Natural killer cell (primary cell): ENCODE results near the gene CD200R1L. TPM values are rescaled to one million over a fixed set of nuclear protein-coding genes. Genes with fewer than 3 reads are reported as not detected.

Experiments used
- ATAC-seq, 3 donors: fragments of 150-1000 bp in 2 of 3; fragments of 200-7000 bp in 1 of 3; cut with Tn5 transposase; 1 replicate in 1 of 3; 2 replicates in 2 of 3; pipeline ENCODE4 v1.10.0; 2021; ENCODE audit warnings: mild to moderate bottlenecking in 2 of 3, moderate library complexity in 2 of 3
- DNase-seq, 2 donors: peaks; one replicate each; pipeline versions ENCODE4 v3.0.0 to v3.0.0-alpha.2; 2013 to 2021; ENCODE audit warnings: mixed read lengths in 1 of 2
- H3K27ac ChIP-seq: one replicate; pipeline ENCODE4 v1.5.1; 2013; ENCODE audit warnings: mild to moderate bottlenecking, low read length
- H3K27me3 ChIP-seq: one replicate; pipeline ENCODE4 v1.6.1; 2013; ENCODE audit warnings: low read length; ENCODE audit not compliant: control insufficient read depth, insufficient read depth
- H3K36me3 ChIP-seq: one replicate; pipeline ENCODE4 v1.6.1; 2013; ENCODE audit warnings: low read length; ENCODE audit not compliant: control insufficient read depth, insufficient read depth
- H3K4me1 ChIP-seq: one replicate; pipeline ENCODE4 v1.6.1; 2013; ENCODE audit warnings: low read length; ENCODE audit not compliant: control insufficient read depth, insufficient read depth
- H3K4me3 ChIP-seq: one replicate; pipeline ENCODE4 v1.5.1; 2013; ENCODE audit warnings: low read length
- H3K9me3 ChIP-seq: one replicate; pipeline ENCODE4 v1.6.1; 2013; ENCODE audit warnings: low read length; ENCODE audit not compliant: control insufficient read depth, insufficient read depth
- H3K27ac Mint-ChIP-seq, 2 donors: one replicate each; pipeline ENCODE4 v1.8.0; 2022; ENCODE audit warnings: mild to moderate bottlenecking in 2 of 2, mixed read lengths in 2 of 2, moderate library complexity in 1 of 2
- H3K27me3 Mint-ChIP-seq, 2 donors: one replicate each; pipeline ENCODE4 v1.8.0; 2022; ENCODE audit warnings: low read depth in 2 of 2, mixed read lengths in 2 of 2
- H3K36me3 Mint-ChIP-seq: one replicate; pipeline ENCODE4 v1.8.0; 2022; ENCODE audit warnings: mixed read lengths
- H3K4me1 Mint-ChIP-seq, 2 donors: one replicate each; pipeline ENCODE4 v1.8.0; 2022; ENCODE audit warnings: mixed read lengths in 2 of 2
- H3K4me3 Mint-ChIP-seq: one replicate; pipeline ENCODE4 v1.8.0; 2022; ENCODE audit warnings: mild to moderate bottlenecking, moderate library complexity, mixed read lengths
- H3K9me3 Mint-ChIP-seq, 2 donors: one replicate each; pipeline ENCODE4 v1.8.0; 2022; ENCODE audit warnings: mixed read lengths in 2 of 2
- WGBS: methylation state at CpG from one replicate; pipeline ENCODE4 v1.1.7; 2013; ENCODE audit warnings: missing lambda C conversion rate; ENCODE audit not compliant: insufficient coverage; 5-methylcytosine and 5-hydroxymethylcytosine counted together
- intact Hi-C: fragments of 100-400 bp; cut with micrococcal nuclease; formaldehyde crosslinking; loops from one replicate; pipeline ENCODE4 v1.14.2; 2022
- total RNA-seq, 4 donors: library from RNA; stranded (reverse); fragments of 120-200 nt in 1 of 4; gene quantifications; one replicate each; pipeline versions ENCODE4 v1.2.3 to v1.2.4, GENCODE V29; 2013 to 2022
- TF ChIP-seq, protein P1 (sequence below): fragments of 200-600 bp; IDR thresholded peaks from one replicate; pipeline ENCODE4 v1.8.0; 2022; ENCODE audit warnings: antibody characterized with exemption

Gene CD200R1L
- total RNA-seq, 3 donors from 2014 or later (not counting 1 experiment from before 2014, with no cell fraction given), result 1.3 TPM; not detected in 2

GRCh38 chr3:112847692-112848091 is 1.0 kb upstream of the CD200R1L start:
- 64% methylated on average over 3 of the region's 3 CpGs for WGBS
- Mint-ChIP-seq H3K4me1 (peaks cover 25 to 32% of the 10 kb centered on the region in 2 donors), H3K36me3 (peaks cover 33% of the 10 kb centered on the region), H3K4me3 (peak overlapping the region; percentile 47), H3K9me3 (peaks cover 7 to 24% of the 10 kb centered on the region in 2 donors), H3K27ac (peak overlapping the region; percentile 34 to 77), H3K27me3 (no peaks in the 10 kb centered on the region)
- no peaks in the 10 kb centered on the region for H3K36me3 ChIP-seq
- peaks cover 17% of the 10 kb centered on the region for H3K4me1 ChIP-seq
- no peaks in the 10 kb centered on the region for H3K27me3 ChIP-seq
- H3K4me3 ChIP-seq, result no peak overlapping the region
- intact Hi-C loops, result no loop called here
- ATAC-seq (peak; percentile 76 to 87 (median 86)), DNase-seq (peak in 1 of 2 donors; percentile 56)
- H3K27ac ChIP-seq, result peak overlapping the region; percentile 40
- TF ChIP-seq, protein P1, sequence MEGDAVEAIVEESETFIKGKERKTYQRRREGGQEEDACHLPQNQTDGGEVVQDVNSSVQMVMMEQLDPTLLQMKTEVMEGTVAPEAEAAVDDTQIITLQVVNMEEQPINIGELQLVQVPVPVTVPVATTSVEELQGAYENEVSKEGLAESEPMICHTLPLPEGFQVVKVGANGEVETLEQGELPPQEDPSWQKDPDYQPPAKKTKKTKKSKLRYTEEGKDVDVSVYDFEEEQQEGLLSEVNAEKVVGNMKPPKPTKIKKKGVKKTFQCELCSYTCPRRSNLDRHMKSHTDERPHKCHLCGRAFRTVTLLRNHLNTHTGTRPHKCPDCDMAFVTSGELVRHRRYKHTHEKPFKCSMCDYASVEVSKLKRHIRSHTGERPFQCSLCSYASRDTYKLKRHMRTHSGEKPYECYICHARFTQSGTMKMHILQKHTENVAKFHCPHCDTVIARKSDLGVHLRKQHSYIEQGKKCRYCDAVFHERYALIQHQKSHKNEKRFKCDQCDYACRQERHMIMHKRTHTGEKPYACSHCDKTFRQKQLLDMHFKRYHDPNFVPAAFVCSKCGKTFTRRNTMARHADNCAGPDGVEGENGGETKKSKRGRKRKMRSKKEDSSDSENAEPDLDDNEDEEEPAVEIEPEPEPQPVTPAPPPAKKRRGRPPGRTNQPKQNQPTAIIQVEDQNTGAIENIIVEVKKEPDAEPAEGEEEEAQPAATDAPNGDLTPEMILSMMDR, result no peak
- H3K9me3 ChIP-seq, result peaks cover 3% of the 10 kb centered on the region

- Histone ChIP-seq H3K27ac (no peak overlapping the region), H3K9me3 (peaks cover 5% of the 10 kb centered on the region), H3K4me1 (peaks cover 17% of the 10 kb centered on the region), H3K27me3 (no peaks in the 10 kb centered on the region), H3K4me3 (no peak overlapping the region), H3K36me3 (no peaks in the 10 kb centered on the region)
- Mint-ChIP-seq H3K9me3 (peaks cover 0 to 13% of the 10 kb centered on the region in 2 donors), H3K27ac (no peak overlapping the region), H3K36me3 (peaks cover 16% of the 10 kb centered on the region), H3K4me1 (peaks cover 25 to 32% of the 10 kb centered on the region in 2 donors), H3K4me3 (no peak overlapping the region), H3K27me3 (no peaks in the 10 kb centered on the region)
- TF ChIP-seq, protein P1, result no peak
- ATAC-seq, result no peak
- WGBS, result no CpG with 5 or more reads among the region's 1 CpG
- no peak for DNase-seq
- intact Hi-C loops, result no loop called here
Observed at GRCh38 chr3:112845772-112846171, 892 bp downstream of the CD200R1L start.

DNA sequence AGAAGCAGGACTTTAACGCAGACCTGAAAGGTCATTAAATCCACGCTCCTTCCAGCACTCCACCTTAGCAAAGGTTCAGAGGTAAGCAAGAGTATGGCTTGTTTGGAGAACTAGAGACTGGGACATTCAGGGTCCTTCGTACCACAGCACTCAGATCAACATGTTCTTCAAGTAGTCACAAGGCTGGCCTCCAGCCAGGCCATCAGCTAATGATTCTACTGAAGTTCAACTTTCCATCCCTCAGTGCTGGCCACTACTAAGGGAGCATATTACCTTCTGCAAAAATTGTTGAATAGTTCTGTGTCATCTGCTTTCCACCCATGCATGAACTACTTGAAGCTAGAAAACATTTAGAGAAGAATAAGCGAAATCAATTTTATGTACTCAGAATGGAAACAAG is 17.6 kb downstream of the CD200R1L start:
- 91% methylated on average over 1 of the region's 4 CpGs for WGBS
- intact Hi-C loops, result no loop called here
- no peak for ATAC-seq
- H3K27me3 Mint-ChIP-seq, result no peaks in the 10 kb centered on the region
- TF ChIP-seq, protein P1, result no peak
- H3K27ac Mint-ChIP-seq, result no peak overlapping the region
- H3K9me3 Mint-ChIP-seq, result no peaks in the 10 kb centered on the region
- no peak overlapping the region for H3K27ac ChIP-seq
- H3K9me3 ChIP-seq, result no peaks in the 10 kb centered on the region
- H3K4me3 ChIP-seq, result no peak overlapping the region
- no peaks in the 10 kb centered on the region for H3K4me1 Mint-ChIP-seq
- DNase-seq, result no peak
- H3K27me3 ChIP-seq, result no peaks in the 10 kb centered on the region
- no peak overlapping the region for H3K4me3 Mint-ChIP-seq
- H3K4me1 ChIP-seq, result no peaks in the 10 kb centered on the region
- H3K36me3 Mint-ChIP-seq, result no peaks in the 10 kb centered on the region
- no peaks in the 10 kb centered on the region for H3K36me3 ChIP-seq
